Measurements from ENCODE around the gene NKAIN1.

The NKAIN1 gene

DNA sequence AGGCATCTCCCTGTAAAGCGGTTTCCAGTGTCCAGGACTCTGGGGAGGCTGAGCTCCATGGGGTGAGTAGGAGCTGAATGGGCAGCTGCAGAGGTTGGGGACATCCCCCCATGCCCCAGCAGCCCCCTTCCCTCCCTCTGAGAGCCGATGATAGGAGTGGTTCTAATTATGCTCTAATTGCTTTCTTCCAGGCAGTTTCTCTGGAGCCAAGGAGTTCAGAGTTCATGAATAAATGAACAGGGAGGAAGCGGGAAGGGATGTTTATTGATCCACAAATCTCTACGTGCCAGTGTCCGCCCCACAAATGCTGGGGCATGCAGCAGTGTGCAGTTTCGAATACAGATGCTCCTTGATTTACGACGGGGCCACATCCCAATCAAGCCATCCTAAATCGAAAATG lies 15.6 kb downstream of the NKAIN1 start:
- TF ChIP-seq Cebpa-rat (IDR thresholded peaks at IDR 0.05) = no peak
- H3K4me1 ChIP-seq = peaks cover 0 to 7% (median 0%) of the 10 kb centered on the region in 10 experiments; a peak in 4 of 20 replicates
- H3K27ac ChIP-seq = no peak overlapping the region
- H3K4me2 ChIP-seq = peak overlapping the region in 2 of 11 experiments; percentile 0 to 26; a peak in 2 of 22 replicates
- no peak overlapping the region for H3K9ac ChIP-seq
- H3K36me3 ChIP-seq = no peaks in the 10 kb centered on the region
- no peaks in the 10 kb centered on the region for H3K27me3 ChIP-seq
- H3K9me3 ChIP-seq (replicated peaks in 1 of 11) = no peaks in the 10 kb centered on the region
- no peak overlapping the region for H3K4me3 ChIP-seq
- no peaks in the 10 kb centered on the region; a peak in 1 of 22 replicates for H4K20me1 ChIP-seq

DNA sequence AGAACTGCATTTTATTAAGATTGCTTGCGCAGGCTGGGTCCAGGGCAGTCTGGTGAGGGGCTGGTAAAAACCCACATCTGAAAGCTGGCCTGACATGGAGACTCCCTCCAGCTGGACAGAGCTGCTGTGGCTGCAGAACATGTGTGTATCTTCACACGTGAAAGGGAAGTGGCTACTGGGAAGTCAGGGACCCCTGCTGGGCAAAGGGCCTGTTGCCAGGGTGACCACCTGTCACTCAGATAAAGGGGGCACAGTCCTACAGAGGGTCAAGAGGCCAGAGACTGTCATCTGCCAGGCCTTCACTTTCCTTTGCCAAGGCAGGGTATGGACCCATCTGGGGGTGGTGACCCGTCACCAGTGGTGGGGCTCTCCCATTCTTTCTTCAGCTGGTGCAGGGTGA lies 17.5 kb downstream of the NKAIN1 start:
- H3K9ac ChIP-seq = no peak overlapping the region
- no peak for TF ChIP-seq Cebpa-rat (IDR thresholded peaks at IDR 0.05)
- H3K27ac ChIP-seq = no peak overlapping the region

GRCh38 chr1:31221072-31221471 lies 18.6 kb downstream of the NKAIN1 start:
- Histone ChIP-seq H3K36me3 (no peaks in the 10 kb centered on the region), H3K4me3 (no peak overlapping the region), H3K9me3 (replicated peaks in 1 of 11) (no peaks in the 10 kb centered on the region), H3K4me2 (no peak overlapping the region), H4K20me1 (no peaks in the 10 kb centered on the region; a peak in 2 of 22 replicates), H3K27ac (no peak overlapping the region), H3K27me3 (no peaks in the 10 kb centered on the region), H3K4me1 (peaks cover 0 to 14% (median 2%) of the 10 kb centered on the region in 10 experiments; a peak in 4 of 20 replicates), H3K9ac (no peak overlapping the region)
- TF ChIP-seq Cebpa-rat (IDR thresholded peaks at IDR 0.05) = no peak

More for the DNA sequence above, 17.5 kb downstream of the NKAIN1 start:
- no peaks in the 10 kb centered on the region for H3K9me3 ChIP-seq (replicated peaks in 1 of 11)
- no peak overlapping the region for H3K4me2 ChIP-seq
- no peak overlapping the region for H3K4me3 ChIP-seq
- H3K36me3 ChIP-seq = no peaks in the 10 kb centered on the region
- H3K27me3 ChIP-seq = no peaks in the 10 kb centered on the region
- no peaks in the 10 kb centered on the region; a peak in 2 of 22 replicates for H4K20me1 ChIP-seq
- H3K4me1 ChIP-seq = peaks cover 0 to 14% (median 2%) of the 10 kb centered on the region in 10 experiments; a peak in 4 of 20 replicates

GRCh38 chr1:31219489-31219888 lies 20.2 kb downstream of the NKAIN1 start:
- H4K20me1 ChIP-seq = no peaks in the 10 kb centered on the region; a peak in 2 of 22 replicates
- H3K4me2 ChIP-seq = no peak overlapping the region
- H3K4me3 ChIP-seq = no peak overlapping the region
- no peaks in the 10 kb centered on the region for H3K36me3 ChIP-seq
- H3K9ac ChIP-seq = no peak overlapping the region
- TF ChIP-seq Cebpa-rat (IDR thresholded peaks at IDR 0.05) = no peak
- H3K9me3 ChIP-seq (replicated peaks in 1 of 11) = no peaks in the 10 kb centered on the region
- peaks cover 0 to 11% (median 2%) of the 10 kb centered on the region in 10 experiments; a peak in 5 of 20 replicates for H3K4me1 ChIP-seq
- H3K27me3 ChIP-seq = no peaks in the 10 kb centered on the region
- no peak overlapping the region for H3K27ac ChIP-seq

DNA sequence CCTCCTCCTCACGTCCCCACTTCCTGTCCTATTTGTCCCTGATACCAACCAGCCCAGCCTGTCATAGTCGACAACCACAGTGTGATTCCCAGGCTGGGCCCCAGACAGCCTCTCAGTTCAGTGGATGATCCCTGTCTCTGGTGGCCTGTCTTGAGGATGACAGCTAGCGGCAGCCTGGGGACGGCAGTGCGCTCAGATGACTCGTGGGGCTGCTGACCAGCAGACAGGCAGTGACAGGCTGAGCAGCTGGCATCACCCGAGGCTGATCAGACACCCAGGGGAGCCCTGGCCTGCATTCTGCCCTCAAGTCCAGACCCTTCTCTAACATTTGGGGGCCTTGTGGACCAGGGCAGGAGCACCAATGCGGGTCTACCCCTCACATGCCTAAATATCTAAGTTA lies 21.0 kb downstream of the NKAIN1 start:
- Histone ChIP-seq H3K36me3 (no peaks in the 10 kb centered on the region), H3K27me3 (no peaks in the 10 kb centered on the region), H3K9ac (no peak overlapping the region), H3K4me2 (no peak overlapping the region), H4K20me1 (no peaks in the 10 kb centered on the region; a peak in 2 of 22 replicates), H3K27ac (no peak overlapping the region), H3K4me1 (peaks cover 0 to 8% (median 0%) of the 10 kb centered on the region in 10 experiments; a peak in 2 of 20 replicates), H3K9me3 (replicated peaks in 1 of 11) (no peaks in the 10 kb centered on the region), H3K4me3 (no peak overlapping the region)
- no peak for TF ChIP-seq Cebpa-rat (IDR thresholded peaks at IDR 0.05)

DNA sequence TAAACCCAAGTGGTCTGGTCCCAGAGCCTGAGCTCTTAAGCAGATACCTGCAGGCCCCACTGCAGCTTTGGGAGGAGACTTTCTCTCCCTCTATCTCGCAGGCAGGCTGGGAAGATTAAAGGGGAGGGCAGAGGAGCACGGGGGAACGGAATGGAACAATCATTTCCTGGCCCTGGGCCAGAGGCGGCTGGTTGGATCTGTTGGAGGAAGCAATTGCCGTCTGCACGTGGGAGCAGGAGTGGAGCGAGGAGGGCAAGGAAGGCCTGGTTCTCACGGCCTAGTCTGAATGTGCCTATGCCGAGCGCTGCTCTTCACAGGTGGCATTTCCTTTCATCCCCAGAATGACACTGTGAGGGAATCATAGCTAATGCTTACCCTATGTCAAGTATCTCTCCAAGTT lies 23.7 kb downstream of the NKAIN1 start:
- Histone ChIP-seq H3K9ac (no peak overlapping the region), H3K4me2 (no peak overlapping the region), H3K4me3 (no peak overlapping the region), H3K4me1 (peaks cover 0 to 8% (median 0%) of the 10 kb centered on the region in 10 experiments; a peak in 2 of 20 replicates), H3K27me3 (no peaks in the 10 kb centered on the region), H3K27ac (no peak overlapping the region), H4K20me1 (no peaks in the 10 kb centered on the region; a peak in 1 of 22 replicates), H3K36me3 (no peaks in the 10 kb centered on the region), H3K9me3 (replicated peaks in 1 of 11) (peaks cover 0 to 26% (median 15%) of the 10 kb centered on the region in 11 experiments; a peak in 19 of 22 replicates)
- no peak for TF ChIP-seq Cebpa-rat (IDR thresholded peaks at IDR 0.05)

DNA sequence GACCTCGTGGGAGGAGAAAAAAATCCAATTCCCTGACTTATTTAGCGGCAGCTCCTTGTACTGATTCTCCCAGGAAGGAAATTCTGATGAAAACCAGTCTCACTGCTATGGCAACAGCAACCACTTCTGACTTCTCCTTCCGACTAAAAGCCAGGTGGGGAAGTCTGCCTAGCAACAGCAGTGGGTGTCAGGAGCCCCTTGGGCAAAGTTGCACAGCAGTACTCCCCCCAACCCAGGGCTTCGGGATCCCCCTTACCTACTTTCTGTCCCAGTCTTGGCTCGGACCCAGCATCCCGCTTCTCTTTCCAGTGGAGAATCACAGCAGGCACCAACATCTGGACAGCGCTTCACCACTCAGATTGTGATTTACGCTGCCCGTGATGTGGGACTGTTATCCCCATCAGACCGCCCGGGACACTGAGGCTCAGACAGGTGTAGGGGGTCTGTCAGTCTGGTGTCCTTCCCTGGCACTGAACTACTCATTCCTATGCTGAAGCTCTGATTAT lies 24.6 kb downstream of the NKAIN1 start:
- H3K9me3 ChIP-seq (replicated peaks in 1 of 11) = peaks cover 0 to 35% (median 20%) of the 10 kb centered on the region in 11 experiments; a peak in 19 of 22 replicates

GRCh38 chr1:31214316-31215064 lies 25.2 kb downstream of the NKAIN1 start:
- H3K9ac ChIP-seq = no peak overlapping the region
- TF ChIP-seq Cebpa-rat (IDR thresholded peaks at IDR 0.05) = no peak
- H3K4me2 ChIP-seq = no peak overlapping the region
- peaks cover 0 to 41% (median 20%) of the 10 kb centered on the region in 11 experiments; a peak in 19 of 22 replicates for H3K9me3 ChIP-seq (replicated peaks in 1 of 11)
- no peak overlapping the region for H3K4me3 ChIP-seq
- H3K27me3 ChIP-seq = no peaks in the 10 kb centered on the region
- H3K36me3 ChIP-seq = no peaks in the 10 kb centered on the region
- H3K4me1 ChIP-seq = peaks cover 0 to 11% (median 4%) of the 10 kb centered on the region in 10 experiments; a peak in 7 of 20 replicates
- no peak overlapping the region for H3K27ac ChIP-seq
- no peaks in the 10 kb centered on the region; a peak in 1 of 22 replicates for H4K20me1 ChIP-seq

More for the DNA sequence above, 24.6 kb downstream of the NKAIN1 start:
- H3K27me3 ChIP-seq = no peaks in the 10 kb centered on the region
- H3K4me1 ChIP-seq = peaks cover 0 to 8% (median 0%) of the 10 kb centered on the region in 10 experiments; a peak in 2 of 20 replicates
- H3K4me2 ChIP-seq = no peak overlapping the region
- H3K27ac ChIP-seq = no peak overlapping the region
- H3K9ac ChIP-seq = no peak overlapping the region
- no peaks in the 10 kb centered on the region; a peak in 1 of 22 replicates for H4K20me1 ChIP-seq
- no peaks in the 10 kb centered on the region for H3K36me3 ChIP-seq
- H3K4me3 ChIP-seq = no peak overlapping the region
- TF ChIP-seq Cebpa-rat (IDR thresholded peaks at IDR 0.05) = no peak

- Histone ChIP-seq H4K20me1 (no peaks in the 10 kb centered on the region; a peak in 1 of 22 replicates), H3K9ac (no peak overlapping the region), H3K9me3 (replicated peaks in 1 of 11) (peaks cover 0 to 40% (median 20%) of the 10 kb centered on the region in 11 experiments; a peak in 19 of 22 replicates), H3K36me3 (no peaks in the 10 kb centered on the region), H3K27ac (no peak overlapping the region), H3K4me1 (peaks cover 0 to 9% (median 3%) of the 10 kb centered on the region in 10 experiments; a peak in 7 of 20 replicates), H3K4me2 (no peak overlapping the region), H3K4me3 (no peak overlapping the region), H3K27me3 (no peaks in the 10 kb centered on the region)
- TF ChIP-seq Cebpa-rat (IDR thresholded peaks at IDR 0.05) = no peak
These were observed 31.2 kb downstream of the NKAIN1 start for GRCh38 chr1:31208361-31208945.
